ENCODE measurements around the gene ICA1L. TPM values are rescaled to one million over a fixed set of nuclear protein-coding genes. Genes with fewer than 3 reads are reported as not detected.

Gene ICA1L
- total RNA-seq, 1 experiment from 2014 or later, result 6.4 TPM

GRCh38 chr2:202885190-202885589 is 13.6 kb upstream of the ICA1L start:
- Histone ChIP-seq H3K36me3 (ENCODE audit: control insufficient read depth, insufficient read depth, low read length) (0 out of 2 replicates have a peak, but pooled peaks cover 8% of the 10 kb centered on the region), H3K4me3 (ENCODE audit: low read depth in 2 of 2, low read length in 2 of 2) (no peak overlapping the region), H3K27ac (ENCODE audit: low read length) (no peak overlapping the region), H3K9me3 (ENCODE audit: control insufficient read depth, insufficient read depth, low read depth, low read length) (no peaks in the 10 kb centered on the region), H3K4me1 (ENCODE audit: control insufficient read depth, insufficient read depth, low read length) (no peaks in the 10 kb centered on the region), H3K27me3 (ENCODE audit: control insufficient read depth, insufficient read depth, low read length) (no peaks in the 10 kb centered on the region)
- POLR2A ChIA-PET, result interaction anchor here (0.6 kb wide), 1 partner anchor 121 kb away, joined by 3 read pairs; no protein-coding TSS in a partner anchor
- CTCF ChIA-PET, result no interaction called here
- DNase-seq (ENCODE audit: low read depth, low spot score) (no peak), ATAC-seq (no peak)
- in situ Hi-C loops (cut with HindIII; ENCODE audit: low pct_unique_long_range_greater_than_20kb, low sequenced_read_pairs), result no loop called here
- intact Hi-C loops (cut with micrococcal nuclease; ENCODE audit: unreplicated experiment), result no loop called here
- no TSS peak for BruUV-seq (replicated peaks)
- no peak for TF ChIP-seq POLR2AphosphoS5 (IDR thresholded peaks at IDR 0.05; ENCODE audit: low read depth, low read length)

DNA sequence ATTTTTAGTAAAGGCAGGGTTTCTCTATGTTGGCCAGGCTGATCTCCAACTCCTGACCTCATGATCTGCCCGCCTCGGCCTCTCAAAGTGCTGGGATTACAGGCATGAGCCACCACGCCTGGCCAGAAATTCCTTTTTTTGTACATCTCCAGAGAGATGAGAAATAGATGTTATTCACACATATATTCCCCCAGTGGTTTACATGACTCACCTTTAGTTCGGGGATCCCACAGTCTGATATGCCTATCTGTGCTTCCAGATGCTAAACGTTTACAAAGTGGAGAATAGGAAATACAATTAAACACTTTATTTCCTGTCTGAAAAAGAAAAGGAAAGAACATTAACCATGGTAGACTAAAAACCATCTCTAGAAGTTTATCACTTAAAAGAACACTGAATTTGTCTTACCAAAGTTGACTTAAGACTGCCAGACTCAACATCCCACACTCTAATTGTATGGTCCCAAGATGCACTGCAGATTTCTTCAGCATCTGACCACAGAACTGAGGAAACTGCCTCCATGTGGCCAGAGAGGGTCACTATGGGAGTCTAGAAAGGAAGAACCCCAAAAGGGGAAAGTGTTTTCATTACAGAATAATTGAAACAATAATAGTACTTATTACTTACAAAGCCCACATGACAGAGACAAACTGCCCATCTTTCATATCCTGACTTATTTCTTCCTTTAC is 12.6 kb upstream of the ICA1L start:
- H3K4me3 ChIP-seq (ENCODE audit: low read depth in 2 of 2, low read length in 2 of 2), result no peak overlapping the region
- H3K27ac ChIP-seq (ENCODE audit: low read length), result no peak overlapping the region
- no peaks in the 10 kb centered on the region for H3K9me3 ChIP-seq (ENCODE audit: control insufficient read depth, insufficient read depth, low read depth, low read length)
- ATAC-seq (no peak), DNase-seq (ENCODE audit: low read depth, low spot score) (no peak)
- ChIA-PET POLR2A (no interaction called here), CTCF (no interaction called here)
- TF ChIP-seq POLR2AphosphoS5 (IDR thresholded peaks at IDR 0.05; ENCODE audit: low read depth, low read length) (no peak), SIN3A (IDR thresholded peaks at IDR 0.05; ENCODE audit: borderline replicate concordance, insufficient read depth, low read depth, low read length) (no peak), REST (IDR thresholded peaks at IDR 0.05; ENCODE audit: insufficient read depth in 1 of 2, low read depth in 2 of 2, low read length in 1 of 2) (no peak), TCF7L2 (IDR thresholded peaks at IDR 0.05; ENCODE audit: low read depth, low read length) (no peak), CTCF (IDR thresholded peaks at IDR 0.05) (no peak)
- in situ Hi-C loops (cut with HindIII; ENCODE audit: low pct_unique_long_range_greater_than_20kb, low sequenced_read_pairs), result no loop called here
- H3K4me1 ChIP-seq (ENCODE audit: control insufficient read depth, insufficient read depth, low read length), result no peaks in the 10 kb centered on the region
- H3K36me3 ChIP-seq (ENCODE audit: control insufficient read depth, insufficient read depth, low read length), result 0 out of 2 replicates have a peak, but pooled peaks cover 8% of the 10 kb centered on the region
- TSS peak; percentile 40 for BruUV-seq (replicated peaks)
- H3K27me3 ChIP-seq (ENCODE audit: control insufficient read depth, insufficient read depth, low read length), result no peaks in the 10 kb centered on the region
- intact Hi-C loops (cut with micrococcal nuclease; ENCODE audit: unreplicated experiment), result no loop called here

- no peak for TF ChIP-seq REST (IDR thresholded peaks at IDR 0.05; ENCODE audit: insufficient read depth in 1 of 2, low read depth in 2 of 2, low read length in 1 of 2)
- no peak for TF ChIP-seq CTCF (IDR thresholded peaks at IDR 0.05)
- no peak for TF ChIP-seq POLR2AphosphoS5 (IDR thresholded peaks at IDR 0.05; ENCODE audit: low read depth, low read length)
- no peak for TF ChIP-seq TCF7L2 (IDR thresholded peaks at IDR 0.05; ENCODE audit: low read depth, low read length)
- TF ChIP-seq SIN3A (IDR thresholded peaks at IDR 0.05; ENCODE audit: borderline replicate concordance, insufficient read depth, low read depth, low read length), result no peak
- no peak overlapping the region for H3K4me3 ChIP-seq (ENCODE audit: low read depth in 2 of 2, low read length in 2 of 2)
- ChIA-PET CTCF (no interaction called here), POLR2A (no interaction called here)
- no TSS peak for BruUV-seq (replicated peaks)
- no peak for ATAC-seq
- 0 out of 2 replicates have a peak, but pooled peaks cover 8% of the 10 kb centered on the region for H3K36me3 ChIP-seq (ENCODE audit: control insufficient read depth, insufficient read depth, low read length)
- H3K9me3 ChIP-seq (ENCODE audit: control insufficient read depth, insufficient read depth, low read depth, low read length), result no peaks in the 10 kb centered on the region
- DNase-seq (ENCODE audit: low read depth, low spot score), result no peak
- no peak overlapping the region for H3K27ac ChIP-seq (ENCODE audit: low read length)
- no peaks in the 10 kb centered on the region for H3K27me3 ChIP-seq (ENCODE audit: control insufficient read depth, insufficient read depth, low read length)
- intact Hi-C loops (cut with micrococcal nuclease; ENCODE audit: unreplicated experiment), result no loop called here
- in situ Hi-C loops (cut with HindIII; ENCODE audit: low pct_unique_long_range_greater_than_20kb, low sequenced_read_pairs), result no loop called here
- no peaks in the 10 kb centered on the region for H3K4me1 ChIP-seq (ENCODE audit: control insufficient read depth, insufficient read depth, low read length)
Observed at GRCh38 chr2:202881570-202881969, 10.0 kb upstream of the ICA1L start.

All from Panc1 (cell line).